DND-41 (cell line): ENCODE measurements around the gene NUAK1.

Experiments
- EZH2 ChIP-seq: IDR thresholded peaks from 3 replicates; pipeline ENCODE4 v1.6.1; 2012; ENCODE audit warnings: borderline replicate concordance, low read depth, mild to moderate bottlenecking, moderate library complexity, low read length, inconsistent platforms; ENCODE audit not compliant: severe bottlenecking
- TF ChIP-seq, protein P1 (sequence below): IDR thresholded peaks from 2 replicates; pipeline ENCODE4 v1.5.1; 2012; ENCODE audit warnings: borderline replicate concordance, low read length, moderate library complexity, mild to moderate bottlenecking; ENCODE audit not compliant: poor library complexity, severe bottlenecking; ENCODE audit errors: extremely low read depth

- TF ChIP-seq, protein P1, sequence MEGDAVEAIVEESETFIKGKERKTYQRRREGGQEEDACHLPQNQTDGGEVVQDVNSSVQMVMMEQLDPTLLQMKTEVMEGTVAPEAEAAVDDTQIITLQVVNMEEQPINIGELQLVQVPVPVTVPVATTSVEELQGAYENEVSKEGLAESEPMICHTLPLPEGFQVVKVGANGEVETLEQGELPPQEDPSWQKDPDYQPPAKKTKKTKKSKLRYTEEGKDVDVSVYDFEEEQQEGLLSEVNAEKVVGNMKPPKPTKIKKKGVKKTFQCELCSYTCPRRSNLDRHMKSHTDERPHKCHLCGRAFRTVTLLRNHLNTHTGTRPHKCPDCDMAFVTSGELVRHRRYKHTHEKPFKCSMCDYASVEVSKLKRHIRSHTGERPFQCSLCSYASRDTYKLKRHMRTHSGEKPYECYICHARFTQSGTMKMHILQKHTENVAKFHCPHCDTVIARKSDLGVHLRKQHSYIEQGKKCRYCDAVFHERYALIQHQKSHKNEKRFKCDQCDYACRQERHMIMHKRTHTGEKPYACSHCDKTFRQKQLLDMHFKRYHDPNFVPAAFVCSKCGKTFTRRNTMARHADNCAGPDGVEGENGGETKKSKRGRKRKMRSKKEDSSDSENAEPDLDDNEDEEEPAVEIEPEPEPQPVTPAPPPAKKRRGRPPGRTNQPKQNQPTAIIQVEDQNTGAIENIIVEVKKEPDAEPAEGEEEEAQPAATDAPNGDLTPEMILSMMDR, result no peak
- TF ChIP-seq EZH2, result no peak
These were observed 84.7 kb downstream of the NUAK1 start for GRCh38 chr12:106054049-106054448.
